HG02678 (cell line): ENCODE results near the gene MYOZ3.

Experiments used
- ATAC-seq: cut with Tn5 transposase; IDR thresholded peaks from one replicate; pipeline ENCODE4 v1.9.1; 2021; ENCODE audit warnings: mild to moderate bottlenecking, moderate library complexity; ENCODE audit not compliant: unreplicated experiment

Gene MYOZ3, protein sequence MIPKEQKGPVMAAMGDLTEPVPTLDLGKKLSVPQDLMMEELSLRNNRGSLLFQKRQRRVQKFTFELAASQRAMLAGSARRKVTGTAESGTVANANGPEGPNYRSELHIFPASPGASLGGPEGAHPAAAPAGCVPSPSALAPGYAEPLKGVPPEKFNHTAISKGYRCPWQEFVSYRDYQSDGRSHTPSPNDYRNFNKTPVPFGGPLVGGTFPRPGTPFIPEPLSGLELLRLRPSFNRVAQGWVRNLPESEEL

DNA sequence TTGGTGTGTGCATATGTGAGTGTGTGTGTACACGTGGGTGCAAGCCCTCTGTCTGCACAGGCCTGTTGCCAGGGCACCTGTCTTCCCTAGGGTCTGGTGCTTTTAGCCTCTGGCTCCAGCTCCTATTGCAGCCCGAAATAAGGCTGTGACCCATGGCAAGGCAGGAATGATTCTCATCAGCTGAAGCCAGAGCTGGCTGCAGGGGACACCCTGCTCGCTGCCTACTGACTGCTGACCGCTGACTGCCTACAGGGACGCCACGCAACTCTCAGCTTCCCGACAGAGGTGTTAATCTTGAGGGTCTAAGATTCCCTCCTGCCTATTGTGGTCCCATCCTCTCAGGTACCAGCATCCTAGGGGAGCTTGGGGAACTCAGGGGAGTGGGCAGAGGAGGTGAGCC lies at the start of gene MYOZ3:
TSS of gene MYOZ3 (plus strand) at position 166 of the 400 bp plus-strand sequence. CDS start 1,691 bp downstream, outside the sequence.
- no peak for ATAC-seq

DNA sequence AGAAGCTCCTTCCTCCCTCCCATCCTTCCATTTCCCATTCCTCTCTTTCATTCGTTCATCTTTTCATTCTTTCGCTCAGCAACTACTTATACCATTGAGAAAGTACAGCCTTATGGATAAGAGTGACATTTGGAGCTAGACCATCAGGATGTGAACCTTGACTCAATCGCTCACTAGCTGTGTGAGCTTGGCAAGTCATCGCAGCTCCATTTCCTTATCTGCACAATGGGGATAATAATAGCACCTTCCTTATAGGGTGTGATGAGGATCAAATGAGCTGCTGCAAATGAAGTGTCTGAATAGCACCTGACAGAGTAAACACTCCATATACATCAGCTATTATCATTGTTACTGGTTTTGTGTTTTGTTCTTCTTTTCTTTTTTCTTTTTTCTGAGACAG lies 48.6 kb upstream of the MYOZ3 start:
- ATAC-seq, result no peak

DNA sequence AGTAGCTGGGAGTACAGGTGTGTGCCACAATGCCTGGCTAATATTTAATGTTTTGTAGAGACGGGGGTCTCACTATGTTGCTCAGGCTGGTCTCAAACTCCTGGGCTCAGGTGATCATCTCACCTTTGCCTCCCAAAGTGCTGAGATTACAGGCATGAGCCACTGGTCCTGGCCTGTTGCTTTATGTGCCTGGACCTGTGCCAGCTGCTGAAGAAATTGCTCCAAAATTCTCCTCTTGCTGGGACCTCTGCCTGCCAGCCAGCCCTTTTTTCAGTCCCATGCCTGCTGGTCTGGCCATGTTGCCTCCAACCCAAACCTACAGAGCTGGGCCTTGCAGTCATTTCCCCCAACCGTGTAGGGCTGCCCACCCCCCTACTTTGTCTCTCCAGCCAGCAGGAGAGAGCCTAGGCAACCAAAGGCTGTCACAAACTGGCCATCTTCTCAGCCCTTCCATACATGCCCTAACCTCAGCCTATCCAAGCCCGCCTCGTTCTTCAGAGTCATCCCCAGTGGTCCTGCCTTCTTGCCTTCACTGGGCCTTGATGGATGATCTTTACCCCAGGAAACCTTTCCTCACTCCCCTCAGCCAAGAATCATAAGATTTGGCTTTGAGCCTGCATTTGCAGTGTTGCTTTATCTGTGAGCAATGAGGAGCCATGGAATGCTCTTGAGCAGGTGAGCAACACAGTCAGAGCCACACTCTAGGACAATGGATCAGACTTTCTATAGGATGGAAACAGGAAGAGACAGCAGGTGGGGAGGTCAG lies 48.0 kb upstream of the MYOZ3 start:
- no peak for ATAC-seq

DNA sequence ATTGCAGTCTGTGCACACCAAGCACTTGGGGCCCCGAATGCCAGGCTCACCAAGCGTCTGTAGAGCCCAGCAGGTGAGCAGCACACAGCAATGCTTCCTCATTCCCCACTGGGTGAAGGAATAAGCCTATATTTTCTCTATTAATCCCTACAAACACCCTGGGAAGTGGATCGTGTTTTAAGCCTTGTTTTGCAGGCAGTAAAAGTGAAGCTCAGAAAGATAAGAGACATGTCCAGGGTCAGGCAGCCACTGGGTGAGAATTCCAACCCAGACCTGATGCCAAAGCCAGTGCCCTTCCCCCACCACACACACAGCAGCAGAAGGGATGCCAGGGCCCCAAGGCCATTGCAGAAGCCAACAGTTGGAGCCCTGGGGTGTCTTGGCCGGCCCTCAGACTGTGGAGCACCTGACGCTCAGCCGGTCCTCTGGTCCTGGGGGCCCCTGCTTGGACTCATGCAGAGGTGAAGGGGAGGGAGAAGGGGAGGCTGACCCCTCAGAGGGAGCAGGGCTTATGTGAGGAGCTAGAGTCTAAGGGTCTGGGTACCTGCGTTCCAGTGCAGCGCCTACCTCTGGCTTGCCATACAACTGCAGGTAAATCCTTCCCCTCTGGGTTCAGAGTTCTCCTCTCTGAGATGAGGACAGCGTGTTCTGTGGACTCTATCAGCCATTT lies 46.9 kb upstream of the MYOZ3 start:
- ATAC-seq, result no peak

DNA sequence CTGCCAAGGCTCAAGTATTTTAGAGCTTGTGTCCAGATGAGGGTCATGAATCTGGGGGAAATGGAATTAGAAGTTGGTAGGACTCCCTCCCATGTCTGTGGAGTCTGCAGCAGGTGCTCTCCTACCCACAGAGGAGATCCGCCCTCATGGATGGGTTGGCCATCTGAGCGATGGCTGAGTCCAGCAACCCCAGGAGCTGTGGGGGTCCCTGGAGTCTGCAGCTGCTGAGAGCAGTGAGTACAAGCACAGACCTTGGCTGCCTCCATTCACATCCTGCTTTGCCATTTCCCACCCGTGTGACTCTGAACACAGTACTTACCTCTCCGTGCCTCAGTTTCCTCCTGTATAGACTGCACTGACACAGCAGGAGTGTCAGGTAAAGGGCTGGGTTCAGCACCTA lies 46.4 kb upstream of the MYOZ3 start:
- ATAC-seq, result no peak

DNA sequence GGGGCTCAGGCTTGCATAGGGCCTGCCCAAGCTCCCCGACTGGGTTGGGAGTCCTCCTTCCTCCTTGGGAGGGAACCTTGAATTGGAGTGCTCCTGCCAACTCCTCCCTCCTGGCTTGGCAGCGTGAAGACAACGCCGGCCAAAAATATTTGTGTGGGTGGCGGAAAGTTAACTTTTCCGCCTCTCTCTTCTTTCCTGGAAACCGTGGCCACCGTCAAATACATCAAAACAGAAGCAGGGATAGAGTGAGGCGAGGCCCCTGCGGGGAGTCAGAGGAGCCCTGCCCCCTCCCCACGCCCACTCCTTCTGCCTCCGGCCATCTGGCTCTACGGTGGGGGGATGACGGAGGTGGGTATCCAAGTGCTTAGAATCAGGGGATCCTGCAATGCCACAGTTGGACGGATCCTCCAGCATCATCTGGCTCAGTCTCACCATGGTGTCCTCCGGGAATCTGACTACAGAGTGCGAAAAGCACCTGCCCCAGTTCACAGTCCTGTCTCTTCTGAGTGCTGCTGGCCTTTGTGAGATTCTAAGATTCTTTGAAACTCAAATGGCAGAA lies 45.8 kb upstream of the MYOZ3 start:
- ATAC-seq, result no peak

DNA sequence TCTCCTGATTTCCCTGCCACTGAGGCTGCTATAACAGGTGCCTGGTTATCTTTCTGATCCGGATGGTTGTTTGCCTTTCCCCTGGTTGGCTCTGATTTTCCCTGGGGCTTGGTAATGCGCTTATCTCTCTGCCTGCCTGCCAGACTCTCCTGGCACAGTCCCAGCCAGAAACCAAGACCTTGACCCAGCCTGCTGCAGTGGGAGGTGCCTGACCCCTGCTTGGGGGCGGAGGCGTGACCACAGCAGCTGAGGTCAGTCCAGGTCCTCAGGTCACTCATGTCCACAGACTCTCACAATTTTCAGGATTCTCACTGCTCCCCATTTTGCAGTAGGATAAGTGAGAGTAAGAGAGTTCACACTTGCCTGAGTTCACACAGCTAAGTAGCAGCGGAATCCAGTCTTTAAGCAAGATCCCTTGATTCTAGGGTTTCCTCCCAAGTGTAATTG lies 45.0 kb upstream of the MYOZ3 start:
- ATAC-seq, result no peak

DNA sequence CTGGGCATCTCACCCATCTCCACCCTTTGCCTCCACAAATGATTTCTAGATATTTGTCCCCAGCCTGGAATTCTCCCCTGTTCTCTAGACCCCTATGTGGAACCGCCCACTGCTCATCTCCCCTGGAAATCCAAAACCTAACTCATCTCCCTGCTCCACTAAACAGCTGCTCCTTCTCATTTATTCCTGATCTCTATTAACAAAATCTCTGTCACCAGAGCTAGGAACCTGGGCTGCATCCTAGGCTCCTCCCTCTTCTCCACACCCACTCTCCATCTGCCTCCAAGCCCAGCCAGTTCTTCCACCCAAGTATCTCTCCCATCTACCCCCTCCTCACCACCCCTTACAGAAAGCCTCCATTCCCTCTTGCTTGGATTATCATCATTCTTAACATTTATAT lies 44.5 kb upstream of the MYOZ3 start:
- ATAC-seq, result no peak

DNA sequence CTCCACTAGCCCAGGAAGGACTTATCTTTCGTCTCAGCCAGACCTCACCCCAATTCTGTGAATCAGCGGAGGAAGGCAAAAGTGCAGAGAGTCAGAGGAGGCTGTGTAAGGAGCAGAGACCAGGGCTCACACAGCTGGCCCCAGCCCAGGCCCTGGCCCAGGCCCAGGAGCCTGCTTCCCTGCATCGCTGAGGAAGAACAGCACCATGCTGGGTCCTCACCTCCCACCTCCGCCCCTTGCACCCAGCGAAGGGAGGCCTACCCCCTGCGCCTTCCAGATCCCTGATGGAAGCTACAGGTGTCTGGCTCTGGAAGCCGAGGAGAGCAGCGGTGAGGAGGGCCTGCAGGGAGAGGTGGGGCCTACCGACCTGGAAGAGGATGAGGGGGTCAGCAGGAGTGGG lies 42.9 kb upstream of the MYOZ3 start:
- no peak for ATAC-seq

DNA sequence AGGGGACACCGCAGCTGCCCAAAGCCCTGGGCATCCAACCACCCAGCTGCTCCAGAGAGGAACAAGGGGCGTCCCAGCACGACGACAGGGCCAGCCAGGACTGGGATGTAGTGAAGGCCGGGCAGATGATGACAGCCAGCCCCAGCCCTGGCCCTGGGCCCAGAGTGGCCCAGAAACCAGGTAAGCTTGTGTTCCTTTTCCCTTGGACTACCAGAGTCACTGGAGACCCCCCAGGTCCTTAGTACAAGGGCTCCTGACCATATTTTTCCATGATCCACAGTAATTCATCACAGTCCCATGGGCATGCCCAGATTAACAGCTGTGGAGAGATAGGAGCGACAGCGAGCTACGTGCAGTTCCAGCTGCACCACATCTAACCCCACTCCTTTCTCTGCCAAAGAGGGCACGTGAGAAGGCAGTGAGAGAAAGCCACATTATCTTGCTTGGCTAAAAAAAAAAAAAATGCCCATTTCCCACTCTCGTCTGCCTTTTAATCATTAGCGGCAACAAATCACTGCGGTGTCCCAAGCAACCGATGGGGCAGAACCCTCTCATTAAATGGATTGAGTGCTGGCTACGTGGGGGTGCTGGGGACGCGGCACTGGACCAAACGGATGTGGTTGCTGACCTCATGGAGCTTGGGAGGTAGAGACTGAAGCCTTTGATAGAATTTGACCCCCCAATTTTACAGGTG lies 42.3 kb upstream of the MYOZ3 start:
- no peak for ATAC-seq

DNA sequence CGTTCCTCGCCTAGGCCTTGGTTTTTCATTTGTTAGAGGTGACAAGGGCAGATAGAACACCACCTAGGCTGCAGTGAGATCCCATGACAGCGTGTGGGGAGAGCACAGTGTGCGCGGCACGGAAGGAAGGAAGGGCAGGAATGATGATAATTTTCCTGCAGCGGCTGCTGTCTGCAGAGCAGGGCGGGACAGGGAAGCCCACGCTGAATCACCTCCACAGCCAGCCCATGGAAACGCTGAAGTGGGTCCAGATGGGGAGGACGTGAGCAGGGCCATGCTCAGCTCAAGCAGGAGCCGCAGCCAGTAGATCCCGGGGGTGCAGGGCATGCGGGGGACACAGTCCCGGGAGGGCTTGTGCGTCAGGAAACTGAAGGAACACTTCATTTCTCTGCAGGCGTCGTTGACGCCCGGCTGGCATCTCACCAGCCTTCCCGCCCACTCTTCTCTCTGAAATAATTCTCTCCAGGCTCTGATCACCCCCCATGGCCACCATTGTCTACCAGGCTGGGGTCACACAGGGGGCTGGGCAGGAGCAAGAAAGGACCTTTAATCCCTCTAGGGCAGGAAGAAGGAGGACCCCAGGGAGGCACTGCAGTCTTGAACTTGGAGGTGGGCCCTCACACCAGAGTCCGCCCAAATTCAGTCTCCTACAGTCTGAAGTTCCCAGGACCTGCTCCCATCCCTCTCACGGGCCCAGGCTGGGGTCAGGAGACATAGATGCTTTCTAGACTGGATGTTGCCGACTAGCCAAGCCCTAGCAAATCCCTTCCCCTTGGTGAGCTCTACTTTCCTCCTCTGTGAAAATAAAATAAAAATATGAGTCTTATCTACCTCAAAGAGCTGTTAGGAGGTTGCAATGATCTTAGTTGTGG lies 41.5 kb upstream of the MYOZ3 start:
- no peak for ATAC-seq

DNA sequence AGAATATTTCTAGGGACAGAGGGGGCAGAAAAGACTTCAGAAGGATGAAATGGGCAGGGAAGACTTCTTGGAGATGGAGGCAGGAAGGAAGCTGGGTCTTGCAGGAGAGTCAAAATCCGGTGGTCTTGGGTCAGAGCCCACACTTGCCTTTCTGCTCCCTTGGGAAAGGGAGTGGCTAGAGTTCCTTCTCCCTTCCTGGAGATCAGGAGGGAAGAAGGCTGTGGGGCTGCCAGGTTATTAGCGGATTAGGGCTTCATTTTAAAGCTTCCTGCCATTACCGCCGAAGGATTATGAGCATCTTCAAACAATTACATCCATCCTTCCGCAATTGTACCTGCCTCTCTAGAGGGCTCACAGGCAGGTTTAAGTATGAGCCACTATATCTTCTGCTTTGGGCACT lies 39.8 kb upstream of the MYOZ3 start:
- ATAC-seq, result no peak

DNA sequence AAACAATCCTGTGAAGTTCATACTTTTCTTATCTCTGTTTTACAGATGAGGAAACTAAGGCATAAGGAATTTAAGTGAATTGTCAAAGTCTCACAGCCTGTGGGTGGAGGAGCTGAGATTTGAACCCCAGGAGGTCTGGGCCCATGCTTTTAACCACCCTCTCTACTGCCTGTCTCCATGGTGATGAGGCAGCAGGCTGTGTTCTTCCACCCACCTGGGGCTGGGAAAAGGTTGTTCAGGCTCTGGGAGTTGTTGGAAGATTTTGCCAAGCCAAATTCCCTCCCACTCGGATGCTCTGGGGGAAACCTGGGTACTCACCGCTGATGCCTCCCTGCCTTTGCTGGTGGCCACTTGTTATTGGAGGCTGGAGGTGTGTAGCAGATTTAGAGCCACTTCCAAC lies 38.9 kb upstream of the MYOZ3 start:
- no peak for ATAC-seq

DNA sequence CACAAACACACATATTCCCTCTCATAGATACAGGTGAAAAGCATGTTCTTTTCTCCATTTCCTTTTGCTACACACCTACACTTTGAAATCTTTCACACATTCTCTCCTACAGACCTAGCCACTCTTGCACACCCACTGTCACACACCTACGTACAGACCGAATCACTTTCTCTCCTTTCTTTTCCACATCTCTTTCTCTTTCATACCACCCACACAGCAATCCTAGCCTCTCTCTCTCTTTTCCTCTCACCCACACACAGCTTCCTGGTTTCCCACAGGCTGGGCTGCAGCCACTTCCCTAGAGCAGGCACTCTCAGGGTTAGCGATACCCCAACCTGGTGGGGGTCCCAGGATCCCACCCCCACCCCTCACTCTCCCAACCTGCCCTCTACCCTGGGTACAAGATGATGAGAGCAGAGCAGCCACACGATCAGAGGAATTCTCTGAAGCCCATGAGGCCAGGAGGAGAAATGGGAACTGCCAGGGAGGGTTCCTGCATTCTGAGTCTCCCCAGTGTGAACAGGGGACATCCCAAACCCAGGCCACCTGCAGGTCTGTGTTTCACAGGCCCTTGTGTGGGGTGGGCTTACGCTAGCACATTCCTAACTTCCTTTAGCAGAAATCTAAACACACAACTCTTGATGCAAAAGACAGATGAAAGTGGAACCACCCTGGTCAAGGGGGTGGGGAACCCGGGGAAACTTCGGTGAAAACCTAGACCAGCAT lies 37.7 kb upstream of the MYOZ3 start:
- ATAC-seq, result no peak

DNA sequence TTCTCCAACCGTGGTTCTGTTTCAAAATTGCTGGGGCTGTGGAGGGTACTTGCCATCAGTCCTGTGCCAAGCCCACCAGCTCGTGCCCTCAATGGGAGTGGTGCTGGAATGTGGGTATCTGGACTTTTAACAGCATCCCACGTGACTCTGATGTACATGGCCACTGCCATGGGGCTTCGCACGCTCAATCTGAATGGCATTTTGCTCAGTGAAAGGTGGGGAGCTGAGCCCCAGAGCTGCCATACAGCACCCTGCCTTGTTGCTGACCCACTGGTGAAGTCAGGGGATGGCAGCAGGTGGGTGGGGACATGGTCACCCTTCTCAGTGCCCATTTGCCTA lies 37.2 kb upstream of the MYOZ3 start:
- ATAC-seq, result no peak

DNA sequence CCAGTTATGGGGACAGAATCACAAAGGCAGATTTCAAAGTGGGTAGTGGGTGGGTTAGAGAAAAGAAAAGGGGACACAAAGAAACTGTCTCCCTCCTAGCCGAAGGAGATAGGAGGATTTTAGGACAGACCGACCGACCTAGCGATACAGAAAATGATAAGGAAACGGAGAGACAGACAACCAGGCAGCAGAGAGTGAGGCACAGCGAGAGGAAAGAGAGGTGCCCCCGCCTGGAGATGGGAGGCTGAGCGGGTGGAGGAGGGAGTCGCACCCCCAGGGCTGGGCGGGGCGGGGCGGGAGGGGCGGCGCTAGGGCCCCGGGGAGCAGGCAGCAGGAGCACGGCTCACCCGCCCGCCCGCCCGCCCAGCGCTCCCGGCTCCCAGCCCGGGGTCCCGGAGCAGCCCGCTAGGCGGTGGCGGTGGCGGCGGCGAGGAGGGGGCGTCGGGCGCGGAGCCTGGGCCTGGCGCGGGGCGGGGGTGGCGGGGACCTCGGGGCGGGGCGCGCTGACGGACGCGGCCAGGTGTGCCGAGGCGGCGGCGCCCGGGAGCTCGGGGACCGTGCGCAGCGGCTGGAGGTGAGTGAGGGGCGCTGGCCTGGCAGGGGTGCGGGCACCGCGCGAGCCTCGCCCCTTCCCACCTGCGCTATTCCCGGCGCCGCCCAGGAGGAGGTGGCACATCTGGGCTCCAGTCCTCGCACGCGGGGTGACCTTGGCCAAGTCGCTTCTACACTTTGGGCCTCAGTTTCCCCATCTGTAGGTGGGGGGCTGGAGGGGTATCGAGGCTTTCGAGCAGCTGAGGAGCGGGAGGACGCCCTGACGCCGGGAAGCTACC lies 36.5 kb upstream of the MYOZ3 start:
- peak; percentile 29 for ATAC-seq

DNA sequence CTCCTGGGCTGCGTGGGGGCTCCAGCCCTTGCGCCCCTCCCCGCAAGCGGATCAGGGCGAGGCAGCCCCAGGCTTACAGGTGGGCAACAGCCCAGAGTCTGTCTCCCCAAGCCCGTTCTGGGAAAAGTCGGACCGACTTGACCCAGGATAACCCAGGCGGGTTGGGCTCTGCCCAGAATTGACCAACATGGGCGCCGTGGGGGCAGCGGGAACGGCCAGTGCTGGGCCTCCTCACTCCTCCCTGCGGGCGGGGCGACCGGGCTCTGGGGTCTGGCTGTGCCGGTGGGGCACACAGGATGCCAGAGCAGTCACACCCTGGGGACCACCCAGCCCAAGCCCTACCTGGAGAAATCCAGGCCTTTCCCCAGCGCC lies 35.9 kb upstream of the MYOZ3 start:
- no peak for ATAC-seq

DNA sequence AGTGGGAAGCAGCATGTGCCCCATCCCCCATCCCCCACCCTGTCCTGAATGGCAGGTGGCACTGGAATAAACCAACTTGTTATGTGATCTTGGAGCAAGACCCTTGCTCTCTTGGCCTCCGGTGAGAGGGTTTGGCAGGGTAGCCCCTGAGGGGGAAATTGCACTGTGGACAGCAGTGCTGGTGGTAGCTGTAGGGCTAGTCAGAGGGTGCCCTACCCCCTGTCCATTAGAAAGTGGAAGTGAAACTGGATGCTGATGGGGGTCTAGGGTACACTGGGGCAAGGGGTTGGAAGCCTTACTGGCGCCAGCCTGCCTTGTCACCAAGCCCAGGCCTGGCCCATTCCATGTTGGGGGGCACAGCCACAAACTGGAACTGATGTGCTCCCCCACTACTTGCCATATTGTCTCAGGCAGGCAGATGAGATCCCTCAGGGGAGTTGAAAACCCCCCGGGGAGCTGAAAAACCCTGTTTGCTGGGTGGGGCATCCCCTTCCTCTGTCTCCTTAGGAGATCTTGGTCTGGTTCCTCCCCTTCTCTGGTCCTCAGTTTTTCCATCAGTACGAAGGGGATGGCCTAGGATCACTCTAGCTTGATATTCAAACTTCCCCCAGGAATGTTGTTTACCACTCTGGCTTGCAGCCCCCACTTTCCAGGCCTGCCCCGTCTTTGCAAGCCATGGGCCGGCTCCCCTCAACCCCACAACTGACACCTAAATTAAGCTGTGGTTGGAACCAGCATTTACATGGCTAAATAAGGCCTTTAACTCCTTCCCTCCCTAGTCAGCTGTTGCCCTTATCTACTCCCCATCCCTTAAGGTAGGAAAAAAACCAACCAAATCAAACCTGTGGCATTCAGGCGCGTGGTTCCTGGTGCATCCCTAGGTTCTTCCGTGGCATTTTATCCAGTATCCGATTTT lies 35.0 kb upstream of the MYOZ3 start:
- ATAC-seq, result peak; percentile 49
